Stimulated activated CD4-positive, alpha-beta T cell treated with anti-CD3 and anti-CD28 coated beads, Interleukin-2, amount 100 ng/mL, for 4 hours (primary cell): ENCODE results near the gene TBC1D20.
"Not testable (repeated sequence)": the region's sequence is repeated elsewhere in the genome, so short reads cannot be mapped to it uniquely, and the experiment has no call there.

Experiments
- DNase-seq: peaks from one replicate; pipeline ENCODE4 v3.0.0-alpha.2; 2020; ENCODE audit warnings: low read depth

TBC1D20 gene

DNA sequence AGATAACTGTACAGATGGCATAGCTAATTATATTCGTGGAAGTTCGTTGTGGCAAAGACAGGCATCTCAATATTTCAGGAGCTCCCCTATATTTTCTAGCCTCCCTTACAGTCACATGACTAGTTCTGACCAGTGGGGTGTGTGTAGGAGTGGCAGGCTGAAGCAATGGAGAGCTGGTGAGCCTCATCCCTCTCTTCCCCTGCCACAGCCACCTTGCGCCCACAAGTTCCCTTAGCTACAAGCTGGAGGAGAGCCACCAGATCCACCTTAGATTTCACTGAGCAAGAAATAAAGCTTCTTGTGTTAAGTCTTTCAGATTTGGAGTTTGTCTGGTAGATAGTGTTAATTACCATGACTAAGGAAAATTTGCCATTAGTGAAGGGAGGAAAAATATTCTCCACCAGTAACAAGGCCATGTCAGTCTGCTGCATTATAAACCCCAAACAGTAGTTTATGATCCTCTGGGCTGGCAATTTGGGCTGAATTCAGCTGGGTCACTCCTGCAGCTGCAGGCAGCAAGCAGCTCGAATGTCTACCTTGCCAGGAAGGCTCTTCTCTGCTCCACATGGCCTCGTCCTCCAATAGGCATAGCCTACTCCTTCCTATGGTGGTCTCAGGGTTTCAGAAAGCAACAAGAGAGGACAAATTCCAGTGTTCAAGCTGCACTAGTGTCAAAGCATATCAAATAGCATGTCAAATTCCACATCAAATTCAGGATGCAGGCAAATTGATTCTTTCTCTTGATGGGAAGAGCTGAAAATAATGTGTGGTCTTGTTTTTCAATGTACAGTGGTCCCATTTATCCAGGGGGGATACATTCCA lies 61.7 kb downstream of the TBC1D20 start:
- no peak for DNase-seq

- no peak for DNase-seq
Observed at GRCh38 chr20:400128-400453, 62.2 kb downstream of the TBC1D20 start.

- DNase-seq, result no peak
Observed at GRCh38 chr20:399182-399707, 63.1 kb downstream of the TBC1D20 start.

- DNase-seq, result no peak
Observed at GRCh38 chr20:397432-398237, 64.7 kb downstream of the TBC1D20 start.

DNA sequence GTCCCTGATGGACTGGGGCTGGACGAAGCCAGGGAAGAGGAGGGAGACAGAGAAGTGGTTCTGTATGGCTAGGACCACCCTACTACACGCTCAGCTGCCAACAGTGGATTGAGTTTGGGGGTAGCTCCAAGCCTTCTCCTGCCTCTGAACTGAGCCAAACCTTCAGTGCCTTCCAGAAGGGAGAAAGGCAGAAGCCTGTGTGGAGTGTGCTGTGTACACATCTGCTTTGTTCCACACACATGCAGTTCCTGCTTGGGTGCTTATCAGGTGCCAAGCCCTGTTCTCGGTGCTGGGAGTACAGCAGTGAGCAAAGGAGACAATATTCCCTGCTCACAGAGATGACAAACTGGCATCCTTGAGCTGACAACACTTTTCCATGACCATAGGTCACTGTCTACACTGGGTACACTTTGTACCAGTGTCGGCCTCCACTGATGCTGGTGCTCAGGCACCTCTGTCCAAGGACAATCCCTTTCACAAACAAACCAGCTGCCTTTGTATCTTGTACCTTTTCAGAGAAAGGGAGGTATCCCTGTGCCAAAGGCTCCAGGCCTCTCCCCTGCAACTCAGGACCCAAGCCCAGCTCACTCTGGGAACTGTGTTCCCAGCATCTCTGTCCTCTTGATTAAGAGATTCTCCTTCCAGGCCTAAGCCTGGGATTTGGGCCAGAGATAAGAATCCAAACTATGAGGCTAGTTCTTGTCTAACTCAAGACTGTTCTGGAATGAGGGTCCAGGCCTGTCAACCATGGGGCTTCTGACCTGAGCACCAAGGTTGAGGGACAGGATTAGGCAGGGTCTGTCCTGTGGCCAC lies 65.5 kb downstream of the TBC1D20 start:
- no peak for DNase-seq

- no peak for DNase-seq
Observed at GRCh38 chr20:396252-396618, 66.1 kb downstream of the TBC1D20 start.

DNA sequence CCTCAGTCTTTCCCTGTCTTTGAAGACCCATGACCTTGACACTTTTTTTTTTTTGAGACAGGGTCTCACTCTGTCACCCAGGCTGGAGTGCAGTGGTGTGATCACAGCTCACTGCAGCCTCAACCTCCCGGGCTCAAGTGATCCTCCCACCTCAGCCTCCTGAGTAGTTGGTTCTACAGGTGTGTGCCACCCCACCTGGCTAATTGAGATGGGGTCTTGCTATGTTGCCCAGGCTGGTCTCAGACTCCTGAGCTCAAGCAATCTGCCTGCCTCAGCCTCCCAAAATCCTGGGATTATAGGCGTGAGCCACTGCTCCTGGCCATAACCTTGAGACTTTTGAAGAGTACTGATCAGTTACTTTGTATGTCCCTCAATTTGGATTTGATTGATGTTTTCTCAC lies 69.0 kb downstream of the TBC1D20 start:
- DNase-seq, result not testable (repeated sequence)

DNA sequence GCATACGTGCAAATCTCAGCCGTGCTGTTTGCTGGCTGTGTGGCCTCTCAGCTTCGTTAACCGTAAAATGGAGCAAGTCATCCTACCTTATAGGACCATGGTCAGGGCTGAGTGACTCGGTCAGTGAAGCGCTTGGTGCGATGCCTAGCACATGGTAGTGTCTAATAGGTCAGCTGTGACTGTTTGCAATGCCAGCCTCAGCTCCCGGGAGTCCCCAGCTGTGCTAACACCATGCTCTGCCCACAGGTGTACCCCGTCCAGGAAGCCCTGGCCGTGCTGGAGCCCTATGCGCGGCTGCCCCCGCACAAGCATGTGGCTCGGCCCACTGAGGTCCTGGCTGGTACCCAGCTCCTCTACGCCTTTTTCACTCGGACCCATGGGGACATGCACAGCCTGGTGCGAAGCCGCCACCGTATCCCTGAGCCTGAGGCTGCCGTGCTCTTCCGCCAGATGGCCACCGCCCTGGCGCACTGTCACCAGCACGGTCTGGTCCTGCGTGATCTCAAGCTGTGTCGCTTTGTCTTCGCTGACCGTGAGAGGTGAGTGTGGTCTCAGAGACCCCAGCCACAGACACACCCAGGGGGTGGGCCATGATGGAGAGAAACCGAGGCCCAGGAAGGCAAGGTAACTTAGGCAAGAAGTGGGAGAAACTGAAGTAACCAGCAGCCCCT lies 71.2 kb downstream of the TBC1D20 start:
- no peak for DNase-seq

- DNase-seq, result no peak
Observed at GRCh38 chr20:389220-389619, 73.1 kb downstream of the TBC1D20 start.

- DNase-seq, result no peak
Observed at GRCh38 chr20:388034-388994, 74.0 kb downstream of the TBC1D20 start.

GRCh38 chr20:387520-387919 lies 74.8 kb downstream of the TBC1D20 start:
- no peak for DNase-seq

DNA sequence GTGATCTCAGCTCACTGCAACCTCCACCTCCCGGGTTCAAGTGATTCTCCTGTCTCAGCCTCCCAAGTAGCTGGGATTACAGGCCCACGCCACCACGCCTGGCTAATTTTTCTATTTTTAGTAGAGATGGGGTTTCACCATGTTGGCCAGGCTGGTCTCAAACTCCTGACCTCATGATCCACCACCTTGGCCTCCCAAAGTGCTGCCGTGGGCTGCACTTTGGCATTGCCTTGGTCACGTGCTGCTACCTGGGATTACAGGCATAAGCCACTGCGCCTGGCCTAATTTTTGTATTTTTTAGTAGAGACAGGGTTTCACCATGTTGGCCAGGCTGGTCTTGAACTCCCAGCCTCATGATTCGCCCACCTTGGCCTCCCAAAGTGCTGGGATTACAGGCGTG lies 75.7 kb downstream of the TBC1D20 start:
- not testable (repeated sequence) for DNase-seq
